Panc1 (cell line): Measurements from ENCODE around the gene CHMP4A. TPM values are rescaled to one million over a fixed set of nuclear protein-coding genes. Genes with fewer than 3 reads are reported as not detected.
A peak's percentile ranks its signal among the peaks of the same experiment; 100 is the strongest.

ENCODE experiments used
- ATAC-seq: fragments of 200-7000 bp; cut with Tn5 transposase; 2 replicates; pipeline ENCODE4 v1.9.1; 2020; ENCODE audit warnings: mild to moderate bottlenecking, moderate library complexity
- BruUV-seq: library from RNA; stranded (reverse); fragments of 400-500 nt; replicated peaks from 2 replicates; lab custom pipeline; 2021; lab: Mats Ljungman, UMichigan
- CTCF ChIA-PET: fragments of 300-600 bp; sonication (Branson Sonifier 250); formaldehyde crosslinking; loops from one replicate; lab custom pipeline; 2022; ENCODE audit warnings: antibody characterized with exemption; lab: Charles Lee
- POLR2A ChIA-PET: fragments of 300-600 bp; sonication (Branson Sonifier 250); formaldehyde crosslinking; loops from one replicate; lab custom pipeline; 2022; ENCODE audit warnings: antibody characterized with exemption; lab: Charles Lee
- DNase-seq: peaks from one replicate; pipeline ENCODE4 v3.0.0-alpha.2; 2010; ENCODE audit warnings: low read depth, low spot score
- H3K27ac ChIP-seq: 2 replicates; pipeline ENCODE4 v1.5.1; 2011; ENCODE audit warnings: mild to moderate bottlenecking, low read length, inconsistent platforms
- H3K27me3 ChIP-seq: fragments of 200-500 bp; sonication (Bioruptor generic); 2 replicates; pipeline ENCODE4 v1.6.0; 2014; ENCODE audit warnings: low read length, inconsistent platforms; ENCODE audit not compliant: control insufficient read depth, insufficient read depth
- H3K36me3 ChIP-seq: fragments of 200-500 bp; sonication (Bioruptor generic); 2 replicates; pipeline ENCODE4 v1.5.1; 2014; ENCODE audit warnings: inconsistent platforms, mild to moderate bottlenecking, low read length, moderate library complexity; ENCODE audit not compliant: control insufficient read depth, insufficient read depth
- H3K4me1 ChIP-seq: 2 replicates; pipeline ENCODE4 v1.5.1; 2011; ENCODE audit warnings: inconsistent platforms, mild to moderate bottlenecking, low read length, moderate library complexity; ENCODE audit not compliant: control insufficient read depth, insufficient read depth
- H3K4me3 ChIP-seq, 2 experiments: 2 replicates each; pipeline ENCODE4 v1.5.1; 2011 to 2012; ENCODE audit warnings: low read depth in 2 of 2, low read length in 2 of 2, mild to moderate bottlenecking in 2 of 2, inconsistent platforms in 1 of 2, moderate library complexity in 1 of 2
- H3K9me3 ChIP-seq: fragments of 200-500 bp; sonication (Bioruptor generic); 2 replicates; pipeline ENCODE4 v1.5.1; 2014; ENCODE audit warnings: low read depth, mild to moderate bottlenecking, inconsistent platforms, low read length, moderate library complexity; ENCODE audit not compliant: control insufficient read depth, insufficient read depth
- CTCF ChIP-seq: fragments of 450-650 bp; IDR thresholded peaks from 2 replicates; pipeline ENCODE4 v1.5.1; 2017; ENCODE audit warnings: mild to moderate bottlenecking
- POLR2AphosphoS5 ChIP-seq: IDR thresholded peaks from 2 replicates; pipeline ENCODE4 v1.6.1; 2012; ENCODE audit warnings: mild to moderate bottlenecking, low read depth, low read length, moderate library complexity
- REST ChIP-seq, 2 experiments: IDR thresholded peaks; 2 replicates each; pipeline ENCODE4 v1.6.1; 2011 to 2012; ENCODE audit warnings: low read depth in 2 of 2, control low read depth in 1 of 2, low read length in 1 of 2, mild to moderate bottlenecking in 1 of 2, moderate library complexity in 1 of 2; ENCODE audit not compliant: insufficient read depth in 1 of 2
- SIN3A ChIP-seq: IDR thresholded peaks from 2 replicates; pipeline ENCODE4 v1.6.1; 2012; ENCODE audit warnings: low read depth, mild to moderate bottlenecking, low read length, moderate library complexity, borderline replicate concordance; ENCODE audit not compliant: insufficient read depth
- TCF7L2 ChIP-seq: IDR thresholded peaks from 2 replicates; pipeline ENCODE4 v1.6.1; 2011; ENCODE audit warnings: mild to moderate bottlenecking, low read depth, low read length, inconsistent platforms
- in situ Hi-C: cut with HindIII; loops from 2 replicates; pipeline ENCODE4 v1.10.0; 2016; ENCODE audit warnings: low sequenced_read_pairs, low pct_unique_long_range_greater_than_20kb
- intact Hi-C: fragments of 100-400 bp; cut with micrococcal nuclease; formaldehyde crosslinking; loops from one replicate; pipeline ENCODE4 v1.10.0; 2022; ENCODE audit not compliant: unreplicated experiment
- total RNA-seq: library from RNA; stranded (reverse); gene quantifications from one replicate; pipeline ENCODE4 v1.2.1, GENCODE V29; 2021; ENCODE audit not compliant: unreplicated experiment

The CHMP4A gene
- total RNA-seq, 1 experiment from 2014 or later = 42.4 TPM

GRCh38 chr14:24195186-24196070, 17.9 kb downstream of the CHMP4A start, which contains the start of gene TM9SF1:
Gene TM9SF1, minus strand, starts transcription at chr14:24195441. Its CDS starts 422 bp downstream, at chr14:24195019.
- H3K9me3 ChIP-seq = no peaks in the 10 kb centered on the region
- no peaks in the 10 kb centered on the region for H3K27me3 ChIP-seq
- intact Hi-C loops = no loop called here
- DNase-seq = no peak
- ChIA-PET CTCF (no interaction called here), POLR2A (no interaction called here)
- in situ Hi-C loops = no loop called here
- peak within 1 kb of the TSS; percentile 68 to 73 for H3K4me3 ChIP-seq
- BruUV-seq = no TSS peak
- H3K4me1 ChIP-seq = peaks cover 2% of the 10 kb centered on the region
- TF ChIP-seq SIN3A (no peak), REST (IDR thresholded peaks at IDR 0.05; ENCODE audit: insufficient read depth in 1 of 2, low read depth in 2 of 2, low read length in 1 of 2) (no peak), POLR2AphosphoS5 (peak; percentile 34; the same call in 1 of the 2 replicates)
- peak within 1 kb of the TSS; percentile 92 for H3K27ac ChIP-seq
- peaks cover 4% of the 10 kb centered on the region for H3K36me3 ChIP-seq
- ATAC-seq = peak; percentile 95

- TF ChIP-seq REST (IDR thresholded peaks at IDR 0.05; ENCODE audit: insufficient read depth in 1 of 2, low read depth in 2 of 2, low read length in 1 of 2) (no peak), POLR2AphosphoS5 (no peak), SIN3A (no peak), CTCF (no peak), TCF7L2 (no peak)
- intact Hi-C loops = no loop called here
- ChIA-PET CTCF (no interaction called here), POLR2A (interaction anchor here (0.6 kb wide), 1 partner anchor 59 kb away, joined by 24 read pairs; no protein-coding TSS in a partner anchor)
- ATAC-seq (no peak), DNase-seq (no peak)
- in situ Hi-C loops = no loop called here
- H3K9me3 ChIP-seq = no peaks in the 10 kb centered on the region
- H3K27ac ChIP-seq = peak overlapping the region; percentile 92
- peak overlapping the region; percentile 68 to 73 for H3K4me3 ChIP-seq
- peaks cover 4% of the 10 kb centered on the region for H3K36me3 ChIP-seq
- peaks cover 2% of the 10 kb centered on the region for H3K4me1 ChIP-seq
- no peaks in the 10 kb centered on the region for H3K27me3 ChIP-seq
- no TSS peak for BruUV-seq
Observed at GRCh38 chr14:24194873-24195185, 18.5 kb downstream of the CHMP4A start.
